IPS DF 4.7 (cell line): ENCODE measurements around the gene TMEM82.
"Not testable (repeated sequence)": the region's sequence is repeated elsewhere in the genome, so short reads cannot be mapped to it uniquely, and the experiment has no call there.

ENCODE experiments used
- DNase-seq: peaks from one replicate; pipeline ENCODE4 v3.0.0-alpha.2; 2013; ENCODE audit warnings: low spot score; ENCODE audit errors: extremely low read depth

The TMEM82 gene

GRCh38 chr1:15742339-15742801 lies at the start of gene TMEM82:
TMEM82 (plus strand) TSS chr1:15742499; CDS start chr1:15742560, 61 bp downstream.
- DNase-seq = no peak

DNA sequence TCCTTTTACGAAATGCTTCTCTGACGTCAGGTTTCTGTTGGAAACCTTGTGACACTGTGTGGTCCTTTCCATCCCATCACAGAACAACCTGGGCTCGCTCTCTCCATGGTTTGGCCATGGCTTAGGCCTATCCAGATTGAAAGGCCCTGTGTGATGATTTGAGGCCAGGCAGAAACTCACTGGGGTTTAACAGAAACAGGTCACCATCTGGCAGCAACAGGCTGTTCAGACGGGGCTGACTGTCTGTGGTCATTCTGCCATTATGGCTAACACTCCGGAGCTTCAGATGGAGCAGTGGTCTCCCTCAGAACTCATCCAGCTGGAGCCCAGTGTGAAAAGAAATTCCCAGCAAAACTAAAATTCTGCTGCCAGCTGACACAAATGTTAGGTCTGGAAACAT lies 48.9 kb upstream of the TMEM82 start:
- DNase-seq = no peak

- DNase-seq = no peak
Observed at GRCh38 chr1:15696956-15697521, 45.3 kb upstream of the TMEM82 start.

- no peak for DNase-seq
Observed at GRCh38 chr1:15698201-15698600, 44.1 kb upstream of the TMEM82 start.

GRCh38 chr1:15699321-15699720 lies 43.0 kb upstream of the TMEM82 start:
- not testable (repeated sequence) for DNase-seq

GRCh38 chr1:15700508-15700907 lies 41.8 kb upstream of the TMEM82 start:
- DNase-seq = no peak

DNA sequence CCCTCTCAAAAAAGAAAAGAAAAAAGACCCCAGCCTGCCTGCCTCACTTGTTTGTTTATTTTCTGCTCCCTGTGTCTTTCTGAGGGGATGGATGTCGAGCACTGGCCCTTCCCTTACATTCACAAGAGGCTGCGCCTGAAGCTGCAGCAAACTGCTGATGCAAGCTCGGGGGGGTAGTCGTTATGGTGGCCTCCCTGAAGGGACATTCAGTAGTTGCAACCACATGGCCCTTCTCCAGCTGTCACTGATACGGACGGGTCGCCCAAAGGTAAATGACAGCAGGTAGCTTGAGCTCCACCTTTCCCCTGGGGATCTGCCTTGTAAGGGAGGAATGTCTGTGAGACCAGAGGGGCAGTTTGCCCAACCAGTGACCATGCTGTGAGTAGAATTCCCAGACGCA lies 40.5 kb upstream of the TMEM82 start:
- no peak for DNase-seq

DNA sequence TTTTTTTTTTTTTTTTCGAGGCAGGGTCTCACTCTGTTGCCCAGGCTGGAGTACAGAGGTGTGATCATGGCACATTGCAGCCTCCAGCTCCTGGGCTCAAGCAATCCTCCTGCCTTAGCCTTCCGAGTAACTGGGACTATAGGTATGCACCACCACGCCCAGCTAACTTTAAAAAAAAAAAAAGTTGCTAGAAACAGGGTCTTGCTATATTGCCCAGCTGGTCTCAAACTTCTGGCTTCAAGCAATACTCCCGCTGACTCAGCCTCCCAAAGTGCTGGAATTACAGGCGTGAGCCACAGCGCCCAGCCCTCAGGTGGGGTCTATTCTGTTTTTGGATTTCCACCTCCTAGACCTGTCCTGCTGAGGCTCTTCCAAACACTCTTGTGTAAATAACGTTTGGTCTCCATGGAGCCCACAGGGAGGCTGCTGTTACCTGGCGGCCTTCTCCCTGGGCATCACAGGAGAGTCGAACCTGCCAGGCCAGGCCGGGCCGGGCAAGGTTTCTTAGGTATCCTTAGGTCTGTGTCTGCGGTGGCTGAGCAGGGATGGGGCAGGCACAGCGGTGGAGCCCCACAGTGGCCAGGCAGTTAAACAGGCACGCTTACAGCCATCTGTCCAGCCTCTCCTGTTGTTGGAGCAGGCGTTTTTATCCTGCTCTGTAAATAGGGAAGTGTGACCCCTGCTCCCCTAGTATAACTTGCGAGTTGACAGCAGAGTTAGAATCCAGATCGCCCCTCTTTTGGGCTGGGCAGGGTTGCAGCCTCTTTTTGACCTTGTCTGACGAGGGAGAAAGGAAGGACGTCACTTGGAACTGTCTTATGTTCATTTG lies 39.4 kb upstream of the TMEM82 start:
- DNase-seq = no peak

GRCh38 chr1:15703562-15703961 lies 38.7 kb upstream of the TMEM82 start:
- DNase-seq = no peak

DNA sequence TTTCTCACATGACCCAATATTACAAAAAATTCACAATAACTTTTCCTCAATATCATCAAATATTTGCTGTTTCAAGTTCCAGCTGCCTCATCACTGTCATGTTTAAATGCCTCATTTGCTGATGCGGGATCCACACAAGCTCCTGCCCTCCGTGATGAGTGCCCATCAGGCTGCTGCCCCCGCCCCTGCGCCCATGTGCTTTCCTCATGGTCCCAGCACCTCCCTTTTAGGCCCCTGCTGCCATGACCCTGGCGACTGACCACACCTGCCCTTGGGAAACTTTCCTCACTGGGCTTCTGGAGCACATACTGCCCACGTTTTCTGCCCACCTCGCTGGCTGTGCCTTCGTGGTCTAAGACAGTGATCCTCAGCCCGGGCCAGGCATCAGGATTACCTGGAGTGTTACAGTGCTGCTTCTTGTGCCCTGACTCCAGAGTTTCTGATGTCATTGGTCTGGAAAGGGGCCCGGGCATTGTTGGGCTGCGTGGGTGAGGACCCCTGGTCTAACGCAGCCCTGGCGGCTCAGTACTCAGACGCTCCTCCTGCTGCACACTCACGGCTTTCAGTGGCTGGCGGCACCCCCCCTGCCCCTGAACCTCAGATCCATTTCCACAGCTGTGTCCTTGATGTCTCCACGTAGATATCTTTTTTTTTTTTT lies 37.6 kb upstream of the TMEM82 start:
- no peak for DNase-seq

GRCh38 chr1:15705184-15705566 lies 37.1 kb upstream of the TMEM82 start:
- no peak for DNase-seq

- no peak for DNase-seq
Observed at GRCh38 chr1:15706751-15707150, 35.5 kb upstream of the TMEM82 start.

- no peak for DNase-seq
Observed at GRCh38 chr1:15707239-15707925, 34.9 kb upstream of the TMEM82 start.

- no peak for DNase-seq
Observed at GRCh38 chr1:15708486-15709137, 33.7 kb upstream of the TMEM82 start.

DNA sequence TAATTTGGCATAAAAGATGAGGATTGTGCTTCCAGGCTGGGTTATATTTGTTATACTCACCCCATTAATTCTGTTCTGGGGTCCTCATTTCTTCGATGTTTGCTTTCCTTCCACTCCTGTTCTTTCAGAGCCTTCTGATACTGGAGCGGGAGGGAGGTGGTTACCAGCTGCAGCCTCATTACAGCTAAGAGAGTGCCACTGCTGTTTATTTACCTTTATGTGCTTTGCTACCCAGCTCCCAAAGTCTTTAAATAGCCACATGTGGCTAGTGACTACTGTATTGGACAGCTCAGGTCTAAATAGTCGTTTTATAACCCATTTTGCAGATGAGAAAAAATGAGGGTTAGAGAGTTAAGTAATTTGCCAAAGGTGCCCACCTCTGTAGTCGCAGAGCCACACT lies 33.1 kb upstream of the TMEM82 start:
- DNase-seq = no peak

DNA sequence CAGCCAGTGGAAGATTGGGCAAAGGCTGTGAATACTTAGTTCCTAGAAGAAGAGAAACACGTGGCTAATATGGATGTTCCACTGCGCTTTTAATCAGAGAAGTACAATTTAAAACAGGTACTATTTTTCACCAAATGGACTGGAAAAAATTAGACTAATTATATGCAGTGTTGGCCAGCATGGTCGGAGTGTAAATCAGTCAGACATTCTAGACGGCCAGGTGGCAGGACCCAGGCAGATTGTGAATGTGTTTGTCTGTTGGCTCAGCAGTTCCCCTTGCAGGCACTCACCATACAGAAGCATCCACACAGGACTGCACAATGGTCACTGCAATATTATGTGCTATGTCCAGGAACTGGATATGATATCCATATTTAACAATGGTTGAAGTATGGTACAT lies 30.1 kb upstream of the TMEM82 start:
- DNase-seq = no peak

GRCh38 chr1:15714406-15715136 lies 27.7 kb upstream of the TMEM82 start:
- DNase-seq = no peak

DNA sequence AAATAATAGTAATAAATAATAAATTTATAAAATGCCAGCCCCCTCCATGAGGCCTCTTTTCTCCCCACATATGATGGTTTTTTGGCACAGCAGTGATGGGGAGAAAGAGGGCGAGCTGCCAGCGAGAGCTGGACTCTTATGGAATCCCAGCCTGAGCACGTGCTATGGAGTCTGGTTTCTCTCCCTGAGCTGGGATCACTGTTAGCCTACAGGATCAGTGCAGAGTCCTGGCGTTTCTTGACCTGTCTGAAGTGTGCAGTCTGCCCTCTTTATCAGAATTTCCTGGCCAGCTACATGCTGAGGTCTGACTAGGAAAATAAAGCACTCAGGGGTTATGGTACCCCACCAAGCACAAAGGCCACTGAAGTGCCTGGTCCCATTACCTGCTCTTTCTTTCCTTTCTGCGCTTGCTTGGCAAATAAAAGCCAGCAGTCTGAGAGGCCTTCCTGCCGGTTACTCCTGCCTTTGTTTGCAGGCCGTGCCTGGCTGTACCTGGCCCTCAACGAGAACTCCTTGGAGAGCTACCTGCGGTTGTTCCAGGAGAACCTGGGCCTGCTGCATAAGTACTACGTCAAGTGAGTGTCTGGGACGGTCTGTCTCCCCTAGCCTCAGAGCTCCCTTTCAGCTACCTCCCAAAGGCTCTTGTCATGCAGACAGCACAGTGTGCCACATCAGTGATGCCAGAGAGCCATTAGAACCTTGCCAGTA lies 24.7 kb upstream of the TMEM82 start:
- no peak for DNase-seq

GRCh38 chr1:15718199-15718601 lies 24.1 kb upstream of the TMEM82 start:
- no peak for DNase-seq
